HG03460 (cell line): ENCODE results near the gene QDPR.
"Not testable (repeated sequence)": the region's sequence is repeated elsewhere in the genome, so short reads cannot be mapped to it uniquely, and the experiment has no call there.

Source experiments
- ATAC-seq: cut with Tn5 transposase; IDR thresholded peaks from one replicate; pipeline ENCODE4 v1.9.1; 2021; ENCODE audit not compliant: unreplicated experiment

The QDPR gene

DNA sequence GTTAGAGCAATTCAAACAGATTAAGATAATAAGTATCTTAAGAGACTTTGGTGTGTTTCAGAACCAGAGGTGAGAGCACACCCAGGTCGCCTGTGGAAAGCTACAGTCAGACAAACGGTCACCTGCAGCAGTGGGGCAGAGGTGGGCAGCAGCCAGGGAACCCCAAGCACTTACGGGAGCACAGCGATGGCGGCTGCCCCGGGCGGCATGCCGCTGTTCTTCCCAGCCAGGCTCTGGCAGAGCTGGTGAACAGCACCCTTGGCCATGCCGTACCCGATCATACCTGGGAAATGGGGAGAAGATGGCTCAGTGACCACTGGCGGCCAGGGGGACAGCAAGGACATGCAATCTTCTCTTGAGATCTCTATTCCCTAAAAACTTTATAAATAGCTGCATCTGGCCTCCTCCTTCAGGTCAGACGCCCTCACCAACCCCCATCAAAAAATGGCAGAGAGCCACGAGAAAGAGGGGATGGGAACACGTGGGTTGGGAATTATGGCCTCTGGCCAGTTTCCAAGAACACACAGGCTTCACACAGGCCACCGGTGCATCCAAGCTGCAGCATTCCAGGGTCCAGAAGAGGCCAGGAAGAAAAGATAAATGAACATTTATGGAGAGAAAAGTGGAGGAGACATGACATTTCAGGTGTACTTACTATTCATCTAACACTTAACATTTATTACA is 19.7 kb downstream of the QDPR start:
- no peak for ATAC-seq

DNA sequence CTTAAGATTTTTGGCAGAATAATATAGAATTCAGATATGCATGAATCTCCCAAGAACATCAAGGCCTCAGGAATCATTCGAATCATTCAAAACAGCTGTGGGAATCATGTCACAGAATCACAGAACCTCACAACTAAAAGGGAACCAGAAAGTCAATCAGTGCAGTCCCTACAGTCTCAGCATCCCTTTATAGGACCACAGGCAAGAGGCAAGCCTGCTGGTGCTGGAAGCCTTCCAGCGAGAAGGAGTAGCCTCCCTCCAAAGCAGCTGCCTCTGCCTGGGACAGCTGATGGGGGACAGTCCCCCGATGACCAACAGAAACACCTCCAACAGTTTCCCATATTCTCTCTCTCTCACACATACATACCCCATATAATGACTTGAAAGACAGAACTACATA is 20.7 kb downstream of the QDPR start:
- ATAC-seq = no peak

DNA sequence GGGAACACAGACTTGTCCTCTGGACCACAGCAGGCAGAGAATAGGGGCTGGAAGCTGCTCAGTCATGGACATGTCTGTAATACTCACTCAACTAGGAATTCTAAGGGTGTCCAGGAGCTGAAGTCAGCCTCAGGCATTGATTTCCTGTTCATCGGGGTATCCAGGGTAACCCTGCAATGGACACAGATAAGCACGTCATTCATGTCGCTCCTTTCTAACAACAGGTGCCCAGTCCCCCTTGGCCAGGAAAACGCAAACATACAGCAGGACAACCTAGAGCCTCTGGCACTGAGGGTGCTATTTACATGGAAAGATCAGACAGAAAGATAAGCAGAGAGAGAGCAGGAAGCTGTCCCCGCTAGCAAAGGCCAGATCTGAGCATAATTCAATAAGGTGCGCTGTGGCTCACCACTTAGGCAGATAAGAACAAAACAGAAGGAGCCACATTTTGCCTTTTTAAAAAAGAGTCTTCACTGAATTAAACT is 21.3 kb downstream of the QDPR start:
- no peak for ATAC-seq

DNA sequence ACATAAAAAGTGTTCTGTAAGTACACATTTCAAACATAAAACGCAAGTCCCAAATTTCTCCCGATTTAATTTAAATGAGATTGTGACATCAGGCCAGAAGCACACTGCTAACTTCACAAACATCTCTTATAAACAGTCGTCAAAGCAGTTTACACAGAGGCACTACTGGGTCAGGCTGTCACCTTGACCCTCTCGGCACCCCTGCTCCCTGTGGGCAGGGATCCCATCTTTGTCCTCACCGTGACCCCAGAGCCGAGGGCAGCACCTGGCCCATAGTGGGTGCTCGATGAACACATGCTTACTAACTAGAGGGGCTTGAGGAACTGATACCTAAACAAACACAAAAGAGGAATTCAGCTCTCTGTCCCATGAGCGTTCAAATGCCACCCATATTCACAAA is 22.2 kb downstream of the QDPR start:
- no peak for ATAC-seq

DNA sequence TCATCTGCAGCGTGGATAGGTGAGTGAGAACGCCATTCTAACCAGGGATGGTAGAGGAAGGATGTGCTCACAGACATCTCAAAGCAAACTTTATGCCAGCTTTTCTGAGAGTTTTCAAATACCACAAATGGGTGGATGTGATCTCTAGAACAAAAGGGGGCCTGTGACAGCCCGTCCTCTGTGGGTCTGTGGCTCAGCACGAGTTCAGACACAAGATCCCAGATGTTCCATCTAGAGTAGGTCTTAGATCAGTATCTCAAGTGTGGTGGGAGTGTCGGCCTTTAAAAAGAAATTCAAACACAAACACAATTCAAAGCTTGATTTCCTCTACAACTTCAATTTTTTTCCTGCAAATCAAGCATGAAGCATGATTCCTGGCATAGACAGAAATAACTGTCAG is 22.8 kb downstream of the QDPR start:
- ATAC-seq = no peak

DNA sequence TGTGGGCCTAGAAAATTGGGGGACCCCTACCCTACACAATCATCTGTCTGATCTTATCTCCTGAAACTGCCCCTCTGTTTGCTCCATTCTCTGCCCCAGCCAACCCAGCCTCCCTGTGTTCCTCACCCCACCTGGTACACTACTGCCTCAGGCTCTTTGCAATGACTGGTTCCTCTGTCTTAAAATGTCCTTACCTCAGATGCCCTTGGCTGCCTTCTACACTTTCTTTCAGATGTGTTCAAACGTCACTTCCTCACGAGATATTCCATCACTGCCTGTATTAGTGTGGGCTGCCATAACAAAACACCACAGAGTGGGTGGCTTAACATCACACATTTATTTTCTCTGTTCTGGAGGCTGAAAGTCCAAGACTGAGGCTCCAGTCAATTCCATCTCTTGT is 29.2 kb downstream of the QDPR start:
- ATAC-seq = no peak

DNA sequence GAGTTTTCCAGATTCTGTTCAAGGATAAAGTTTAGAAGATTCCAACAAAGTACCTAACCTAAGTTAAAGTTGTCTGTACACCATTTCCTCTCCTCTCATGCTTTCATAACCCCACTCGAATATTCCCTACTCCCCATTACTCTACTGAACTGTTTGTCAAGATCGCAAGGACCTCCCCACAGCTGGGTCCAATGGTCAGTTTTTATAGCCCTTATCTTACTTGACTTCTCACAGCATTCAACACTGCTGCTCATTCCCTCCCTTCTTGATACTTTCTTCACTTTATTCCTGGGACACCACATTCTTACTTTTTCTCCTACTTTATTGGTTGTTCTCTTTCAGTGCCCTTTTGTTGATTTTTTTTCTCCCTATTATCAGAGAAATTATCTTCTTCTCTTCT is 30.9 kb downstream of the QDPR start:
- no peak for ATAC-seq

DNA sequence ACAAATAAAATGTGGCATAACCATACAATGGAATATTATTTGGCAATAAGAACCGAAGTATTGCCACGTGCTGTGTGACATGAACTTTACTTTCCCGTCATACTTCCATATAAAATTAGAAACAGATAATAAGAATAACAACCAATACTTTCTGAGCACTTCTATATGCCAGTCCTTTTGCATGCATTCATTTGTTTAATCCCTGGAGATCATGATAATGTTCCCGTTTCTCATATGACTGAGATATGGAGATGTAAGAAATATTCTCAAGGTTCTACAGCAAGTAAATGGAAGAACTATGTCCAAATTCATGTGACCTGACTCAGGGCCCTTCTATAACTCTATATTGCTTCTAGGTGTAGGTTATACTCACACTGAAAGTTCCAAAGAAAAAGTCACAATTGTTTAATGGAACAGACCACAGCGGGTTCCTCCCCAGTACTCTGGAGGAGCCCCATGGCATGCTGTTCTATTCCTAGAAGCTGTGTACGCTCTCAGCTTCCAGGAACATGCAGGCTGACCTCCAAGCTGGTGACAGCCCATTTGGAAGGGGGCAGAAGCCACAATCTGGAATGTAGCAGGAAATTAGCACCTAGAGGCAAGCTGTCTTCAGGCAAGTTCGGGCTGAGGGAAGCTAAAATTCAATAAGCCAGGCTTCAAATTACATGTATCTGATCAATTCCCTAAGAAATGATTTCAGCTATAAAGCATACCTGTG is 31.5 kb downstream of the QDPR start:
- no peak for ATAC-seq

DNA sequence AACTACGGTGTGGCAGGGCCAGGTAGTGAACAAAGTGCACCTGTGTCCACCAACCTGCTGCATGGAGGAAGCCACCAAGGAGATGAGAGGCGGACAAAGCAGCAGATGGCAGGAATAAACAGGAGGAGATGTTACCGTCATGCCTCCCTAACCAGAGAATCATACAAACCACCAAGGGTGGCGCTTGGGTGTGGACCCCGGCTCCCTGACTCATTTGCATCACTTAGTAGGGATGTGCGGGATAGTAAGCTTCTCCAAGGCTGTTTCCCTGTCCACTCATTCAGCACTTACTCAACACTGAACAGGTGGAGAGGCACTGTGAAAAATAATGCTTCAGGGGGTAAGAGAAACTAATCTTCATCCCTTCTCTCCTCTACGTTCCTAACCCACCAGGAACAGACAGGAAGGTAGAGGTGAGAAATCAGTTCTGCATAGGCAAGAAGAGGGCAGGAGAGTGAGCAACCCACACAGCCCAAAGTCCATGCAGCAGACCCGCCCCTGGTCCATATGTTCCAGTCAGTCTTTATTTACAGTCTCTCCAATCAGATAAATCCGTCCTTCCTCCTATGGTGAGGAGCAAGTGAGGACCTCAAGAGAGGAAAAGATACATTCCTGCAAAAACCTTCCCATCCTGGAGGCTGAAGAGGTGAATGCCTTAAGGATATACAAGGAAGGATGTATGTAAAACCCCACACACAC is 34.0 kb downstream of the QDPR start:
- no peak for ATAC-seq

DNA sequence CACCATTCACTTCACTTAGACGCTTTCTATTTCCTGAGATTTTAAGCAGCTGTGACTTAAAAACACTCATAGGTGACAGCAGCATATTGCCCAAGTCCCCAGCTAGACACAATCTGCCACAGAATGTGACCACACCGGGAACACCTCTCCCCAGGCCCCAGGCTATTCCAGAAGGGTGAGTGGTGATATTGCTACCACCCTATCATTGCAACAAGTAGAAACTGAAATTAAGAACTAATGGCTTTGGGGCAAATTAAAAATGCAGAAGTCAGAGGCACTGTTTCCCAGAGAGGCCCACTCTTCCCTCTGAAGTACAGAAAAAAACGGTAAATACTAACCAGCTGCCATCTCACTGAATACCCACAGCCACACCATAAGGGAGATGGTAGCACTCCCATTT is 35.0 kb downstream of the QDPR start:
- no peak for ATAC-seq

DNA sequence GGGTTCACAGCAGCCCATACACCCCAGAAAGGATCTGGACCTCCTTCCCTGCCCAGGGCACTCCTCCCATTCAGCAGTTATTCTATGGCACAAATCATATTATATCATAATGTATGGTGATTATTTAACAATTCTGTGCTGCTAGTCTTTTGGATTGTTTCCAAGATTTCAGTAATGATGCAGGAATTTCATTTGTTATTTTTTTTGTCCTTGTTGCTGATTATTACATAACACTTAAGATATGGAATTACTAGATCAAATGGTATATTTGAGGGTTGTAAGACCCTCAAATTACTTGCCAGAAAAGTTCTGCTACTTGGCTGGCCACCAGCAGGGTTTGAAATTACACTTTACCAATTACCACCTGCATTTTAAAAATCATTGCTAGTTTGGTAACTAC is 36.4 kb downstream of the QDPR start:
- no peak for ATAC-seq

DNA sequence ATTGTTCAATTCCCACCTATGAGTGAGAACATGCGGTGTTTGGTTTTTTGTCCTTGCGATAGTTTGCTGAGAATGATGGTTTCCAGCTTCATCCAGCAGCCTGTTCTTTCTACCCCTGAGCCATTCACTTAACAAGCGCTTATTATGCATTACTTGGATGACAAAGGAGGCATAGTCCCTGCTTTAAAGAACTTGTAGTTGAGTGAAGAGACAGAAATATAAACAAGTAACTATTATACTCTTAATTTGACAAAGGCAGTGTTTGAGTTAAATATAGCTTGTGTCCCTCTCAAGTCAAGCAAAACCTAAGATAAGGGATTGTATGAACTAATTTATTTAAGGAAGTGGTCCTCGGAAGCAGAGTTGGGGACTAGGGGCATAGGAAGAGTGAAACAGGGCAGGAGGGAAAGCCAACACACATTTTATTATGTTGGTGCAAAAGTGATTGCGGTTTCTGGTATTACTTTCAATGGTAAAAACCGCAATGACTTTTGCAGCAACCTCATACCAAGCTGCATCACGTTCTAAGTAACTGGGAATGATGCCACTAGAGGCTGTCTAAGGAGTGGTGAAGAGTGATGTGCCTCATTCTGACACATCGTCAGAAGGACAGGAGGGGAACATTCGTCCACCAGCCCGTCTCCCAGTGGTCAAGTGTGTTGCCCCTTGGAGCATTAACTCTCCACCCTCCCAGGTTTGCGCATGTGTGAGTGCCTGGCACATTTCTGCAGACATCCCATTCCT is 41.8 kb downstream of the QDPR start:
- ATAC-seq = no peak

DNA sequence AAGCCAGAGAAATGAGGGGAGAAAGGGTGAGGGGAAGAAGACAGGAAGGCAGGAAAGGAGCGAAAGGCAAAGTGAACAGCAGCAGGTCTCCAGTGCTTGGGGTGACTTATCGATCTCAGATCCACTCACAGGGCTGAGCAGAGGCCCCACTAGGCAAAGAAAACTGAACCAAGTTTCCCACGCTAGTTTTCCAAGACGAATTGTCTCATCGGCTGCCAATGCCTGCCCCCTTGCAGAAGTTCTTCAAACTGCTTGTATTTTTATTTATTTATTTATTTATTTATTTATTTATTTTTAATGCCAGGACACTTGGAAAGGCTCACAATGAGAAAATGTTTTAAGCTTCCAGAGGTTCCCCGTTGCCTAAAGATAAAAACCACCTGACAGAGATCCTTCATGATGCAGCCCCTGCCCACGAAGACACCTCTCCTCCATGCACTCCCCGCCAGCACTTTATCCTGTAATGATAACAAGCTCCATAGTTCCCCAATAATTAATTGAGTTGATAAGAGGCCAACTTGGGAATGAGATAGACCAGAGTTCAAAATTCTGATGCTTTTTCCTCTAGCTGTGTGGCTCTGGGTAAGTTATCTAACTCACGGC is 43.2 kb downstream of the QDPR start:
- no peak for ATAC-seq

DNA sequence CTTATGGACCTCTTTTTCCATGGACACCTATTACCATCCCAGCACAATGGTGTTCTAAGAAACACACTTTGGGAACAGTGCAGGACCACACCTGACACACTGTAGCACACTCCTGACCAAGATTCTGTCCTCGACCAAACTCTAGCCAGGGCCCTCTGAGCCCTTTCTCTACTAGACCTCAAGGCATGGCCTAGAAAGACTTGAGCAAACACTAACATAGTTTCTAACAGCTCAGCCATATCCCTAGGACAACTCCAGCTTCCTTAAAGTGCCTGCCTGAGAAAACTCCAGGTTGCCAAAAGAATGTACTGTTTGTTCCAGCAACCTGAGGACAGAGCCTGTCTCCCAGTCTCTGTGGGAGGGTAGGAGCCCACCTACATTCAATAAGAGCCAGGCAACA is 48.3 kb downstream of the QDPR start:
- ATAC-seq = no peak

DNA sequence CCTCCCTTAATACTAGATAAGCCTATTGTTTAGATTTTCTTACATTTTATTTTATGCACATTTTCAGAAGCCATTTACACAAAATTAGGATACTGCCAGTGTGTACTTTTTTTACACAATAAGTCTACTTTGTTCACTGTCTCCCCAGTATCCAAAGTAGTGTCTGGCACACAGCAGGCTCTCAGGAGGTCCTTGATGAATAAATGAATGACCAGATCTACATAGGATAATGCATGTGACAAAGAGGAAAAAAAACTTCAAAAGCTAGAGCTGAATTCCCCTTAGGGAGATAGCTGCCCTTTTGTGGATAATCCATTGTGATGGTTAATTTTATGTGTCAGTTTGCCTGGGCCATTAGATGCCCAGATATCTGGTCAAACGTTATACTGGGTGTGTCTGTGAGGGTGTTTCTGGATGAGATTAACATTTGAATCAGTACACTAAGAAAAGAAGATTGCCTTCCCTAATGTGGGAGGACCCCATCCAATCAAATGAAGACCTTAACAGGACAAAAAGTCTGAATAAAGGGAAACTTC is 61.6 kb downstream of the QDPR start:
- ATAC-seq = no peak

DNA sequence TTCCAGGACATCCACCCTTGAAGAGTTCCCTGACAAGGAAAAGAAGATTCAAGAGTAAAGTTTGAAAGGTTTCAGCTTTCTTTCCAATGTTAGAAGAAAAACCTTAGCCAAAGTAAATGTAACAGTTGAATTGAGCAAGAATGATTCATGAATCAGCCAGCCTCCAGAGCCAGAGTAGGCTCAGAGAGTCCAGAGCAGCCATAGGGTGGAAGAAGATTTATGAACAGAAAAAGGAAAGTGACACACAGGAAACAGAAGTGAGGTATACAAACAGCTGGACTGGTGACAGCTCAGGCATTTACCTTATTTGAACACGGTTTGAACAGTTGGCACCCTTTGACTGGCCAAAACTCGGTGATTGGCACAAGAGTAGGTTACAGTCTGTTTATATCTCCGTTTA is 63.2 kb downstream of the QDPR start:
- ATAC-seq = no peak

DNA sequence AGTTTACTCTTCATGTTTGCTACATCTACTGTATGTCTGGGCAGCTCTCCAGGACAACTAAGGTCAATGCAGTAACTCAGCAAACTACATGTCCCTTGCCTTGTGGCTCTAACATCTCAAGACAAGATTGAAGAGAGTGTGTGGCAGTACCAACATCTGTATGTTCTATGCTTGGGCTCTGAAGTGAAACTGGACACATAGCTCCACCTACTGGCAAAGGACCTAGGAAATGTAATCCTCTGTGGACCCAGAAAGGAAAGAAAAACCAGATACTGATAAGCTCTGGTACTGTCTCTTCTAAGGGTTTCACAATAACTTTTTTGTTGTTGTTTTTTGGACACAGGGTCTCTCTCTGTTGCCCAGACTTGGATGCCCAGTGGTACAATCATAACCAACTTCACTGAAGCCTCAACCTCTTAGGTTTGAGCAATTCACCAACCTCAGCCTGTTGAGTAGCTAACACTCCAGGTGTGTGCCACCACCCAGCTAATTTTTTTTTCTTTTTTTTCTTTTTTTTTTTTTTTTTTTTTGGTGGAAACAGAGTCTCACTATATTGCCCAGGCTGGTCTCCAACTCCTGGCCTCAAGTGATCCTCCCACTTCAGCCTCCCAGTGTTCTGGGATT is 64.1 kb downstream of the QDPR start:
- ATAC-seq = peak; percentile 98

DNA sequence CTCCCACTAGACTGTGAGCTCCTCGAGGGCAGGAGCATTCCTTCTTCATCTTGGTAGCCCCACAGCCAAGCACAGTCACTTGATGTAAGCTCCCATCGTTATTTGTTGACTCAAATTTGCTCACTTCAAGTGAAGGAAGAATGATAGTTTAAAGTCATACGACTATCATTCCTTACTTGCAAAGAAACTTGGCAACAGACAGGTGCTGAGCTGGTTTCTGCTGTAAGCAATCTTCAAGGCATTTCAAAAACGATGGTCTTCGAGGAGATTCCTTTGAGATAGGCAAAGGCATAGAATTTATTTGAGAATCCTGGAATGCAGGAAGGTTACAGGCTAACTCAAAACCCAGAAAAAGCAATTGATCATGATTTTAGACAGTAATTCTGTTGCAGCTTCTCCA is 64.8 kb downstream of the QDPR start:
- ATAC-seq = no peak

DNA sequence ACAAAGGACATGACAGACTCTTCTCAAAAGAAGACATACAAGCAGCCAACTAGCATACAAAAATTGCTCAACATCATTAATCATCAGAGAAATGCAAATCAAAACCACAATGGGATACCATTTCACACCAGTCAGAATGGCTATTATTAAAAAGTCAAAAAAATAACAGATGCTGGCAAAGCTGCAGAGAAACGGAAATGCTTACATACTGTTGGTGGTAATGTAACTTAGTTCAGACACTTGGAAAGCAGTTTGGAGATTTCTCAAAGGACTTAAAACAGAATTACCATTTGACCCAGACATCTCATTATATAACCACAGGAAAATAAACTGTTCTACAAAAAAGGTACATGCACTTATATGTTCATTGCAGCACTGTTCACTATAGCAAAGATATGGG is 69.4 kb downstream of the QDPR start:
- ATAC-seq = not testable (repeated sequence)

DNA sequence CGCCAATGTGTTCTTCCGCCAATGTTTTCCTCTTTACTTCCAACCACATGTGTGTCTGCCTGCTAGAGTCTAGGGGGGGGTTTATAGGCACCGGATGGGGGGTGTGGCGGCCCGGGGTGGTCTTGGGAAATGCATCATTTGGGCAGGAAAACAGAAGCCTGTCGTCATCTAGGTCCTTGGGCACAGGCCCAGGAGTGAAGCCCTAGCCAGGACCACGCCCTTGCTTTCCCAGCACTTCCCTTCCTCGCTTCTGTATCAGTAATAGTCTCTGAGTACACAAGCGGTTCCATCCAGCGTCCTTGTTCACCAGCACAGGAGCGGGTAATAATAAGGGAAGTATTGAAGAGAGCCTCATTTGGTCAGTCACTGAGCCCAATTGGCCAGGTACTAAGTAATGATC is 74.5 kb downstream of the QDPR start:
- ATAC-seq = no peak
